Stimulated activated CD4-positive, alpha-beta T cell treated with anti-CD3 and anti-CD28 coated beads, Interleukin-2, amount 100 ng/mL, for 48 hours (primary cell): ENCODE data around the gene PHF10.

Source experiments
- DNase-seq, 2 donors: peaks; one replicate each; pipeline ENCODE4 v3.0.0-alpha.2; 2020

The PHF10 gene

GRCh38 chr6:169669889-169670288 lies 54.4 kb downstream of the PHF10 start:
- no peak for DNase-seq

- DNase-seq: no peak
Measured at GRCh38 chr6:169669147-169669546, 55.2 kb downstream of the PHF10 start.

DNA sequence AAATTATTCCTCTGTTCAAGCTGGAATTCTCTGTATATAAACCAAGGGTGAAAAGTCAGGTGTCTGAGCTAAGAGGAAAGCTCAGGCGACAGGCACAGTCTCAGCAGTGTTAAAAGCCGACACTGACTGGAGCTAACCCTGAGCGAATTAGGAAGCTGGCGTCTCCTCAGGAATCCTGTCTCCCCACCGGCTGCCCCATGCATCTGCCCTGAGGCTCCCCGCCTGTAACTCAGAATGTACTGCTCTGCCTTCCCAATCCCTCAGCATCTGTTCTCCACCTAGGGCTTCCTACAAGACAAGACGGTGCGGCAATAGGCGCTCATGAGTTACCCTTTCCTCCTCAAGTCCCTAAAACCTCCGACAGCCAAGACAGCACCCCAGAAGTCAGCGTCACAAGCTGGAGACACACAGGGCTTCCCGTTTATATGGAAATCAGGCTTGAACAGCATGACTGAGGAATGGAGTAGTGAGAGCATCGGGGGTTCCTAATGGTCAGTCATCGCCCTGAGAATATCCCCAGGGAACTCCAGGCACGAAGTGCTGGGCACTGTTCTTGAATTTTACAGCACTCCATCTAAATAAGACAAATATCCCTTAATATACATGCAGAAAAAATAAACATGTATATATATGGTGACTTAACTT lies 56.0 kb downstream of the PHF10 start:
- no peak for DNase-seq

GRCh38 chr6:169667716-169668115 lies 56.6 kb downstream of the PHF10 start:
- no peak for DNase-seq

- DNase-seq: no peak
Measured at GRCh38 chr6:169666441-169666840, 57.9 kb downstream of the PHF10 start.

DNA sequence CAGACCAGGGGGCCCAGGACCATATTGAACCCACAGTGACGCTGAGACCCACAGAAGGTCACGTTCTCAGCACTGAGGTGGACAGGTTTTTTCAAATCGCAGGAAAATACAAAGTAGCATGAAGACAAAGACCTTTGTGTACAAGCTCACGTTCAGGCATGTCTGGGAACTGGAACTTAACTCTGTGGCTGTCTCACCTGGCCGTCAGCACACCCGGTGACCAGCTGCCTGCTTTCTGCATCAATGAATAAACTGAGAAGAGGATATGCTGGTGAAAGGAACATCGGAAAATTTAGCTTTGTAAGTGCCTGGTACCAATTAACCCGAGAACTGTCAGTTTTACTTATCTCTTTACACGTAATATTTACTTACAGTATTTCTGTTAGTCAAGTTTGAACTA lies 59.0 kb downstream of the PHF10 start:
- DNase-seq: no peak

- no peak for DNase-seq
Measured at GRCh38 chr6:169664227-169664626, 60.1 kb downstream of the PHF10 start.

- no peak for DNase-seq
Measured at GRCh38 chr6:169663468-169663867, 60.8 kb downstream of the PHF10 start.

- no peak for DNase-seq
Measured at GRCh38 chr6:169661391-169661756, 62.9 kb downstream of the PHF10 start.

GRCh38 chr6:169660751-169661390 lies 63.4 kb downstream of the PHF10 start:
- DNase-seq: no peak

- DNase-seq: no peak
Measured at GRCh38 chr6:169659820-169660610, 64.3 kb downstream of the PHF10 start.

DNA sequence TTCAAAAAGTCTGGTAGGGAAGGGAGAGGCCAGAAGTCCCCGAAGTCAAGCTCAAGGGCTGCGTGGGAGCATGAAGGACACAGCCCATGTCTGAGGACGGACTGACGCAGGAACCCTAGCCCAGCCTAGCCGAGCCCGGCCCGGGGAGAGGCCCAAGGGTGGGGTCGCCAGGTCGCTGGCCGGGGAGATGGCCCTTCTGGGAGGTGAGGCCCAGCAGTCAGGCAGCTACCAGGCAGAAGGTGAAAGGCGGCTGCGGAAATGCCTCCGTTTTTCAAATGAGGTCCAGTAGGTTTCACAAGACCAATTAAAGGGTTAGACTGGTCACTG lies 67.1 kb downstream of the PHF10 start:
- DNase-seq: no peak

DNA sequence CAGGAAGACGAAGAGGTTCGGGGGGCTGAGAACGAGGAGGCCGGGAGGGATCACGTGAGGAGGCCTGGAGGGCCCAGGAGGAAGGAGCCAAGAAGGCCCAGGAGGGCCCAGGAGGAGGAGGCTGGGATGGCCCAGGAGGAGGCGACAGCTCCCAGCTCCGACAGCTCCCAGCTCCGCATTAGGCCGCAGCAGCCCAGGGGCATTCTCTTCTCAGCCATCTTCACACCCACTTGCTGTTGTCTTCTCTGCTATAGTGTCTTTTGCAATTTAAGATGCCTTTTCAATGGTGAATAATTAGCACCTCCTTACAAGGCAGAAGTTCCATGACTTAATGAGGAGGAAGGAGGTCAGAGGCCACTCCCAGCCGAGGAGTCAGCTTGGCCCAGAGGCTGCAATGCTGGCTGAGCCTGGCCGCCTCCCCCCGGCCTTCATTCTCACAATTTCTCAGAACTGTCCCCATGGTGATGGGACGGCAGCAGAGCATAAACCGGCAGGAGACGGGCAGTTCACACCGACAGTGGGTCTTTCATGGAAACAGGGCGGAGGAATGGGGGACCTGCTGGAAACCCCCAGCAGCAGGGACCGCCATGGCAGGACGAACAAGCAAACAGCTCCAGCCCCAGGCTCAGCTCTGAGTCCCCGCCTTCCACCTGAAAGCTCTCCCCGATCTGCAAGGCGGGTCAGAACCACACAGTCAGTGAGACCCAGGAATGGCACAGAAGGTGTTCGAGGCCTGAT lies 67.6 kb downstream of the PHF10 start:
- DNase-seq: no peak

GRCh38 chr6:169654598-169655391 lies 69.5 kb downstream of the PHF10 start:
- DNase-seq: peak; percentile 35 to 51
